ENCODE data around the gene FGGY. TPM values are rescaled to one million over a fixed set of nuclear protein-coding genes. Genes with fewer than 3 reads are reported as not detected.
A peak's percentile ranks its signal among the peaks of the same experiment; 100 is the strongest.
"Not testable (repeated sequence)": the region's sequence is repeated elsewhere in the genome, so short reads cannot be mapped to it uniquely, and the experiment has no call there.

The FGGY gene
- polyA plus RNA-seq, 12 donors = 8.5 to 16.8 (median 13.8) TPM; not detected in 1

DNA sequence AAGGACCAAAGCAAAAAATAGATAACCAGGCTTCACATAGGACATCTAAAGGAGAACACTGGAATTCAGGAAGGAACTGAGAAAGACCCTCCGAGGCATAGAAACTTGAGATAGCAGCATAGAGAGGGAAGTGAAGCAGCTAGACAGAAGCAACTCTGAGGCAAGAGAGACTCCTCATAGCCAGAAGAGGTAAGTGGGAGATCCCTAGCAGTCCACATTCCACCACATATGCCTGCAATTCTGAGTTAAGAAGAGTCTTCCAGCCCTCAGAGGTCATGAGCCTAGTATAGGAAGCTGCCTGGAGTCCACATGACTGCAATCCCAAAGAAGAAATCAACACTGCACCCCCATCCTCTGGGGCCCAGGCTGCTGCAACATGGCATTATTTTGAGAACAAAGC lies 13.9 kb upstream of the FGGY start:
- no peak for DNase-seq

DNA sequence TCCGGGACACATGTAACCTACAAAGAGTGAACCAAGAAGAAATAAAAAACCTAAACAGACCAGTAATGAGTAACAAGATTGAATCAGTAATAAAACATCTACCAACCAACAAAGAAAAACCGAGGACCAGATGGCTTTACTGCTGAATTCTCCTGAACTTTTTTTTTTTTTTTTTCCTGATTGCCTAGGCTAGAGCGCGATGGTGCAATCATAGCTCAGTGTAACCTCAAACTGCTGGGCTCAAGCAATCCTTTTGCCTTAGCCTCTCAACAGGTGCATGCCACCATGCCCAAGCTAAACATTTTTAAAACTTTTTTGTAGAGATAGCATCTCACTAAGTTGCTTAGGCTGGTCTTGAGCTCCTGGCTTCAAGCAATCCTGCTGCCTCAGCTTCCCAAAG lies 11.2 kb upstream of the FGGY start:
- no peak for DNase-seq

DNA sequence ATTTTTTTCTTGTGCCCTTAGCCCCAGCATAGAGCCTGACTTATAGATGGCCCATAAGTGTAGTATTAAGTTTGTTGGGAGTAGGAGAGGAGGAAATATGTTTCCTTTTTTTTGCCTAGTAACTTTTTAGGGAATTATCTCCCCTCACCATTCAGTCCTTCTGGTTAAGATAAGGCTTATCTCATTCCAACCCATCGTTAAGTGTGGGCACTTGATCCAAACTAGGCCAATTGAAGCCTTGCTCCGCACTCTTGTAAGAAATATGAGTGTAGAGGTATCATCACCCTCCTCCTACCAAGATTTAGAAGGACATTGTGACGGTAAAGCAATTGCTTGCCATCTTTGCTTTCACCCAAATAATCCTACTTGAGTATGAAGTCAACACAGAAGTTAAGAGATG lies 8.8 kb upstream of the FGGY start:
- no peak for DNase-seq

DNA sequence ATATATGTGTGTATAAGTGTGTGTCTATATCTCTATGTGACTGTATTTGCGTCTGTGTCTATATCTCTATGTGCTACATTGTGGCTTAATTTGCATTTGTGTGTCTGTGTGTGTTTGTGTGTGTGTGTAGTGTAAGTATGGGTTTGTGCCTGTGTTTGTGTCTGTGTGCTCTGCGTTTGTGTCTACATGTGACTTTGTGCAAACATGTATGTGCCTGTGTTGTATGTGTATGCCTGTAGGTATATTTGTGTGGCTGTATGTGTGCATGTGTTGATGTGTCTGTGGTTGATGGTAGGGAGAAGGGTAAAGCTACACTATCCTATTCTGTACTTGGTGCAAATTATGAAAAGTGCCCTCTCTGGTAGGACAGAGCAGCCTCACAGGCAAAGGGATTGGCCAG lies 7.3 kb upstream of the FGGY start:
- no peak for DNase-seq

DNA sequence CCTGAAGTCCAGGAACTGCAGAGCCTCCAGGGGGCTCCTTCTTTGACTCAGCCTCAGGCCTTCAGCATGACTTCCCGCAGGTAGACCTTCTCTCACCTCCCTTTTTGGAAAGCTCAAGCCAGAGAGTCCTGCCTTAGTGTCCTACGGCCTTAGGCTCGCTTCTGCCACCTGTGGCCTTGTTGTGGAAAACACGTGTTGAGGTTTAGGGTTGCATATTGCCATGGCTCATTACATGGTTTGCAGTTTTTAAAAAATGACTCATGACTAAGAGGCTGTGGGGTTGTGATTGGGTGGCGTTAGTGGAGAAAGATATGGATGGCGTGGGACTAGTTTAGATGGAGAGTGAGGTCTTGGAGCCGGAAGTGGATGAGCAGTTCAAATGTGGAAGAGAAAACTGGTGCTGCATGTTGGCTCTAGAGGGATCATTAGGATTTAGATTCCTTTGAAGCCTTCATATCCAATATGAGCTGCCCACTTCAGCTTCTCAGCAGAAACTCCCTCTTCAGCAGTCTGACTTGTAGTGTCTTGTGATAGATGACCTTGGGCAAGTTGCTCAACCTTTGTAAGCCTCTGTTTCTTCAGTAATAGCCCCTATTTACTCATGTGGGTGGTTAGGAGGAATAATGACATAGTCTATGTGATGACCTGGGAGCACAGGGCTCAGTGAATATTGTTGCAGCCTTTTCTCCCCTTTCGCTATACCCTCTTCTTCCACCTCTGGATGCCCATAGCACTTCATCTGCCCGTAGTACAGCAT lies 6.5 kb upstream of the FGGY start:
- no peak for DNase-seq

DNA sequence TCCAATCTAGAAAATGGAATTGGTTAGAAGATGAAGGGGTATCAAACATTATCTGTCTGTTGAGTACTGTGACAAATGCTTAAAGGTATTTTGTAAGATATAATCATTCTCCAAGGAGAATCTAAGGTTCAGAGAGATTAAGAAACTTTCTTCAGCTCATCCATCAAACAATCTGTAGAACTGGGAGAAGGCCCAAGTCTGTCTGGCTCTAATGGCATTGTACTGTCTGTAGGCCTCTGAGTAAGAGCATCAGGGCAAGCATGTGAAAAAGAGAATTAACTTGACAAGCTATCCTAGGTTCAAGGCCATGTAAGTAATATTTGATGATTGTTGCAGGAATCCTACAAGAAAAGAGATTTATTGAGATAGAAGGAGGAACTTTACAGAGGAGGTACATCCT lies 5.3 kb upstream of the FGGY start:
- DNase-seq = no peak

DNA sequence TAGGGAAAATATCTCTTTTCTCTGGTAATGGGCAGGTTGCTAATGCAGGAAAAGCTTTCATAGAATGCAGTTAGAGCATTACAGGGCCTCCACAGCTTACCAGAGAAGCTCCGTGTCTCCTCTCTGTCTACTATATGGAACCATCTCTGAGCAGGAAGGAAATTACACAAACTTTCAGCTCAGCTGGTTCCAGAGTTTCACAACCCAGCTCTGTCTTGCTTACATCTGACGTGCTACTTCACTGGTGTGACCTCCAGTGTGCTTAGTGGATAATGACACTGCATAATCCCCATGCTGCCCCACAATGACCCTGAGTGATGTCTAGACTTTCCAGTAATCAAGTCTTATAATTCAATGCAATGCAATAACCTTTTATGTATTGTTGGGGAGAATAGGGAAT lies 4.3 kb upstream of the FGGY start:
- DNase-seq = peak; percentile 29

DNA sequence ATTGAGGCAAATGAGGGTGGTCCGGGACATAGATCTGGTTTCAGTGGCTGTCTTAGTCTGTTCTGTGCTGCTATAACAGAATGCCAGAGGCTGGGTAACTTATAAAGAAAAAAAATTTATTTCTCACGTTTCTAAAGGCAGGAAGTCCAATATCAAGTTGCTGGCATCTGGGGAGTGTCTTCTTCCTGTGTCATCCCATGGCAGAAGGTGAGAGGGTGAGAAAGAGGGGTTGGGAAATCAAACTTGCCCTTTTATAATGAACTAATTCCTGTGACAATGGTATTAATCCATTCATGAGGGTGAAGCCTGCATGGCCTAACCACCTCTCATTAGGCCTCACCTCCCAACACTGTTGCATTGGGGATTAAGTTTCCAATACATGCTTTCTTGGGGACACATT lies 3.7 kb upstream of the FGGY start:
- no peak for DNase-seq

DNA sequence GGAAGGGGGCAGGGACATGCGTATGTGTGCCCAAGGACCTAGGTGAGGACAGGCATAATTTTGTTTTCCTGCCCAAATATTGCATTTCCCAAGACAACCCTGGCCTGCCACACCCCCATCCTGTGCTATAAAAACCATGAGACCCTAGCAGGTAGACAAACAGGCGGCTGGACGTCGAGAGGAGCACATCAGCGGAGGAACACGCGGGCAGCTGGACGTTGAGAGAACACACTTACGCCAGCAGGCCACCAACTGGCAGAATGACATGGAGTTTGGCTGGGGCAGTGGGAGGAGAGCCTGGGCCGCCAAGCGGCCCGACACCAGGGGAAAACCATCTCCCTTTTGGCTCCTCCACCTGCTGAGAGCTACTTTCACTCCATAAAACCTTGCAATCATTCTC lies 3.0 kb upstream of the FGGY start:
- DNase-seq = no peak

DNA sequence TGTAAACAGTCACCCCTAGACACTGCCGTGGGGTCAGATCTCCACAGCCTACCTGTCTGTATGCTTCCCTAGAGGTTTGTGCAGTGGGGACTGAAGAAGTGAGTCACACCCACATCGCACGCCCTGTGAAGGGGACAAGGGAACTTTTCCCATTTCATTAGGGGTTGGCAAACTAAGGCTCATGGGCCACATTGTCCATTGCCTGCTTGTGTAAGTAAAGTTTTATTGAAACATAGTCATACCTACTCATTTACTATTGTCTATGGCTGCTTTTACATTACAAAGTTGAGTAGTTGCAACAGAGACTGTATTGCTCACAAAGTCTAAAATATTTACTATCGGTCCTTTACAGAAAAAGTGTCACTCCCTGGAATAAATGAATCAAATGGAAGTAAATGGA lies 2.5 kb upstream of the FGGY start:
- DNase-seq = no peak

DNA sequence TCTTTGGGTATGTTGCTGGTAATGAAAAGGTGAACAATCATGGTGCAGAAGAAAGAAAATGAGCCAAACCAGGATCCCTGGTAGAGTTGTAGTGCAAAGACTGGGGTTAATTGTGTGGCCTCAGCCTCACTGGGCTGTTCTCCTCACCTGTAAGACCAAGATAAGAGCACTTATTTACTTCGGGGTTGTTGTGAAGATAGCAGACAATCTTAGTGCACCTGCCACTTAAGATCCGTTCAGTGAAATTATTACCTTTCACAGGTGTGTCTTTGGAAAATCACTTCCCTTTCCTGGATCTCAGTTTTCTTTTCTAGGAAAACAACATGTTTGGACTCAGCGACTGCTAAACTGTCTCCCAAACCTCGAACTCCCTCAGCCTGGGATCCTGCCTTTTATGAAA lies 1.3 kb upstream of the FGGY start:
- DNase-seq = no peak

DNA sequence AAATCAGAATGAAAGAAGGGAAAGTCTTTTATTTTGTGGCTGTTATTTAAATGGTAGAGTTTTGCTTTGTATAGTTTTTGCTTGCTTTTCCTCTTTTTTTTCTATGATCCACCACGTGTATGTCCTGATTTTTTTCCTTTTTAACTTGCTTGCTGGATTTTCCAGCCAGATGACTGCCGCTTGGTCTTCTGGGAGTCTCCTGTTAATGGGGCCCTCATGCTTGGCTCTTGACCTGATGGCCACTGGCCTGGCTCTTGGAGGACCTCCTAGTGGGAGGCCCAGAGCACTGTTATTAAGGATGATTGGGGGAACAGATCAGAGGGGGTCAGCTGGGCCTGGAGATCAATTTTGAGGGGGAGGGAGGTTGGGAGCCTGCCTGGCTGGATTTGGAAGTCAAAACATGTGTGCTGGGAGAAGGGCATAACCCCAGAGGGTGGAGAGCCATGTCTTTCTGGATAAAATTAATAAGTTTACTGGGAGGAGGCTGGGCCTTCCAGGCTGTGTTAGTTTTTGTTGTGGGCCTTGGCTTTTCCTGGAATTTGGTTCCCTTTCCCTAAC lies 1.2 kb downstream of the FGGY start:
- peak; percentile 87 for DNase-seq

DNA sequence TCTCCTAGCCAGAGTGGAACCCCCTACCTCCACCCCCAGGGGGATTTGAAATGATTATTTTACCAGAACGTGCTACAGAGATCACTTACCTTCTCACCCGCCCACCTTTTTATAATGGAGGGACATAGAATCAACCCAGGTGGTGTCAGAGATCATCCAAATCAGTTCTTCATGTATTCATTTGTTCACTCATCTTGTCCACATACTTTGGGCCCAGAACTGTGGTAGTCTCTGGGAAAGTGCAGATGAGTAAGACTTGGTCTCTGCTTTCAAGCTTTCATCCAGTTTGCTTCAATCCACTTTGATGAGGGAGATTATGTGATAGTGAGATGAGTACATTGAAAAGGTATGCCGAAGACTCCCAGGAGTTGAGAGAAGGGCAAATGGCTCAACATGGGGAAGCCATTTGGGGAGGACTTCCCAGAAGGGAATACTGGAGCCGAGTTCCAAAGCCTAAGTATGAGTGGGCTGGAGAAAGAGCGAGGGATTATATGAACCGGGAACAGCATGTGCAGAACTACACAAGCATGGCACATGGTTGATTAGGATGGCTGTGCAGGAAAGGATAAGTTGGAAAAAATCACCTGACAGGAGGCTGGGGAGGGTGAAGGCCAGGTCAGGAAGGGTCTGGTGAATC lies 1.9 kb downstream of the FGGY start:
- no peak for DNase-seq

DNA sequence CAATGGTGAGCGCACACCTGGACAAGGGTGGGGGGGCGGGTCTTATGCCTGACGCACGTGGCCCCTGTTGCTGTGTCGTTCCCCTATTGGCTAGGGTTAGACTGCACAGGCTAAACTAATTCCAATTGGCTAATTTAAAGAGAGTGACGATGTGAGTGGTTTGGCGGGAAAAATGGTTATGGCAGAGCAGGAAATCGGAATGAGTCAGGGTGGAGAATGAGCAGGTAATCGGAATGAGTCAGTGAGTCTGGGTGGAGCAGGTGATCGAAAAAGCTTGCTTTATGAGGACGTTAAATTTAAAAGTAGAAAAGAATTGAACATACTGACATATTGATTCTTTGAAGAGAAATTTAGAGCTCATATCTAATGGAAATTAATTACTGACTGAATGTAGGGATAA lies 2.8 kb downstream of the FGGY start:
- not testable (repeated sequence) for DNase-seq

DNA sequence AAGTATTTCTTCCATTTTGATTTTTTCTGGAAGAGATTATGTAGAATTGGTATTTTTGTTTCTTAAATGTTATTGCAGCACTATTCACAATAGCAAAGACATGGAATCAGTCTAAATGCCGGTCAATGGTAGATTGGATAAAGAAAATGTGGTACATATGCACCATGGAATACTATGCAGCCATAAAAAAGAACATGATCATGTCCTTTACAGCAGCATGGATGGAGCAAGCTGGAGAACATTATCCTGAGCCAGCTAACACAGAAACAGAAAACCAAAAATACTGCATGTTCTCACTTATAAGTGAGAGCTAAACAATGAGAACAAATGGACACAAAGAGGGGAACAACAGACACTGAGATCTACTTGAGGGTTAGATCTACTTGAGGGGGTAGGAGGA lies 5.4 kb downstream of the FGGY start:
- DNase-seq = no peak

DNA sequence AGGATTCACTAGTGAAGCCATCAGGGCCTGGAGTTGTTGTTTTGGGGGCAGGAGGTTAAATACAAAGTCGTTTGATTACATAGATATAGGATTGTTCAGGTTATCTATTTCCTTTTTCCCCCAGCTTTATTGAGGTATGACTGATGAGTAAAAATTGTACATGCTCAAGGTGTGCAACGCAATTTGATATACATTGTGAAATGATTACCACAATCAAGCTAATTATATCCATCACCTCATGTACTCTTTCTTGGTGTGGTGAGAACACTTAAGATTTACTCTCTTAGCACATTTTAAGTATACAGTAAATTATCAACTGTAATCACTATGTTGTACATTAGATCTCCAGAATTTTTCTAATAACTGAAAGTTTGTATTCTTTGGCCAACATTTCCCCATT lies 6.0 kb downstream of the FGGY start:
- DNase-seq = no peak

DNA sequence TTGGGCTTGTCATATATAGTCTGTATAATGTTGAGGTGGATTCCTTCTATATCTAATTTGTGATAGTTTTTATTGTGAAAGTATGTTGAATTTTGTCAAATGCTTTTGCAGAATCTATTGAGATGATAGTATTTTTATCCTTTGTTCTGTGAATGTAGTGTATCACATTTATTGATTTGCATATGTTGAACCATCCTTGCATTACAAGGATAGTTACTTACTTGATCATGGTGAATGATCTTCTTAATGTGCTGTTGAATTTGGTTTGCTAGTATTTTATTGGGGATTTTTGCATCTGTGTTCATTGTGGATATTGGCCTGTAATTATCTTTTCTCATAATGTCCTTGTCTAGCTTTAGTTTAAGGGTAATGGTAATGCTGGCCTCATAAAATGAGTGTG lies 8.3 kb downstream of the FGGY start:
- no peak for DNase-seq

DNA sequence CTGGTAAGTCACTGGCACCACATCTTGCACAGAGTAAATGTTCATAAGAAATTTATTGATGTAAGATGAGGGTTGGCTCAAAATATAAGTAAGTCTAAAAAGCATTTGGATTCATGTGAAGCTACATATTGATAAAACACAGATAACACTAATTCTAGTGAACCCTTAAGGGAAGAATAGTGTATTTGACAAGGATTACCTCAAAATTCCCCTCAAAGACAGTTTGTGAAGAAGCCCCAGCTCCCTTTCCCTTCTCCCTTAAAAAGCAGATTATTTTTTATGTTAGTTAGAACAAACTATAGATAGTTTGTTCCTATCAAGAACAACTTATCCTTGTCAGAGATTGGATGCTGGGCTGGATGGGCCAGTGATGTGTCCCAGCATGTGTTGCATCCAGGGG lies 10.7 kb downstream of the FGGY start:
- no peak for DNase-seq

DNA sequence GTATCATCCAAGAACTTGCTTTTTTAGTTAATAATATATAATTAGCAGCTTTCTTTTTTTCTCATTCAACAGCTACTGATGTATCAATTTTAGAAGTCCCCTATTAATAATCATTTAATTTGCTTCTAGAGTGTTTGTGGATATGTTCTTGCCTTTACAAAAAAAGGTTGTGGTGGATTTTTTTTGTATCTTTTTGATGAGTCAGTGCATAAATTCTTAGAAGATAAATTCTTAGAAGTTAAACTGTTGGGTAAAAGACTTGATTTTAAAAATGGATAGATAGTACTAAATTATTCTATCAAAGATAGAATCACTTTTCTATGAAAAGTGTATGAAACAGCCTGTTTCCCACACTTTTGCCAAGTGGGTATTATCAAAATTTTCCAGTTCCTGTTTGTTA lies 11.9 kb downstream of the FGGY start:
- no peak for DNase-seq

DNA sequence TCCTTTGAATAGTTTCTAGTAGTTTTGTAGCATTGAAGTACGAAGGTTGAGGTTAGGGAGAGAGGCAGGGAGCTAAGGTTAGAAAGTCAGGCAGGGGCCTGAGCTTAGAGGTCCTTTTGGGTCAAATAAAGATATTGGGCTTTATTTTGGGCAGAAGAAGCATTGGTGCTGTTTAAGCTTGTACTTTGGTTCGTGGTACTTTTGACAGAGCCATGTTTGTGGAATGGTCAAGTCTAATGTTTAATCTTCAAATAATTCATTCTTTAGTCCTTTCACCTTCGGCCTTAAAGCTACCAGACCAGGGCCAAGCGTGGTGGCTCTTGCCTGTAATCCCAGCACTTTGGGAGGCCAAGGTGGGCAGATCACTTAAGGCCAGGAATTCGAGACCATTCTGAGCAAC lies 12.5 kb downstream of the FGGY start:
- no peak for DNase-seq

DNA sequence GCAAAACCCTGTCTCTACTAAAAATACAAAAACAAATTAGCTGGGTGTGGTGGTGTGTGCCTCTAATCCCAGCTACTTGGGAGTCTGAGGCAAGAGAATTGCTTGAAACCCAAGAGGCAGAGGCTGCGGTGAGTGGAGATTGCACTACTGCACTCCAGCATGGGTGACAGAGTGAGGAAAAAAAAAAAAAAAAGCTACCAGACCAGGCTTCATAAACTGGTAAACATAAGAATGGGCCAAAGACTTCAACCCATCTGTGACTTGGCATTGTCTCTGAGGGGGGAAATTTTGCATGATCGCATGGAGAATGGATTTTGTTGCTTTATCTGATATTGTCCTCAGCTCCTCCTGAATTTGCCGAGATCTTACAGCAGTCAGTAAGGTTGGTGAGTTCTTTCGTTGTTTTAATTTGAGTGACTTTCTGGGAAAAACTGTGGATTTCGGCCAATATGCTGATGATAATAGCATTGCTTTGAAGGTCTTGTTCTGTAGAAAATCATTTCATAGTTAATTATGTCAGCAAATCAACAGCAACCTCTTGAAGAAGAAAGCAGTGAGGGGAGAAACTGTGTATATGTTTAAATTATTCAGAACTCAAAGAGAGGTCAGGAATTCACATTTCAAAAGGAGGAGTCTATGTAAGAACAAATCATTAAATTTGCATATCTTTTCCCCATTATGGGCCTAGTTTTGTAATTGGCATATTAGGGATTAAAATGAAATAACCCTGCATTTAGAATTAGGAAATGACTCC lies 13.1 kb downstream of the FGGY start:
- DNase-seq = no peak

DNA sequence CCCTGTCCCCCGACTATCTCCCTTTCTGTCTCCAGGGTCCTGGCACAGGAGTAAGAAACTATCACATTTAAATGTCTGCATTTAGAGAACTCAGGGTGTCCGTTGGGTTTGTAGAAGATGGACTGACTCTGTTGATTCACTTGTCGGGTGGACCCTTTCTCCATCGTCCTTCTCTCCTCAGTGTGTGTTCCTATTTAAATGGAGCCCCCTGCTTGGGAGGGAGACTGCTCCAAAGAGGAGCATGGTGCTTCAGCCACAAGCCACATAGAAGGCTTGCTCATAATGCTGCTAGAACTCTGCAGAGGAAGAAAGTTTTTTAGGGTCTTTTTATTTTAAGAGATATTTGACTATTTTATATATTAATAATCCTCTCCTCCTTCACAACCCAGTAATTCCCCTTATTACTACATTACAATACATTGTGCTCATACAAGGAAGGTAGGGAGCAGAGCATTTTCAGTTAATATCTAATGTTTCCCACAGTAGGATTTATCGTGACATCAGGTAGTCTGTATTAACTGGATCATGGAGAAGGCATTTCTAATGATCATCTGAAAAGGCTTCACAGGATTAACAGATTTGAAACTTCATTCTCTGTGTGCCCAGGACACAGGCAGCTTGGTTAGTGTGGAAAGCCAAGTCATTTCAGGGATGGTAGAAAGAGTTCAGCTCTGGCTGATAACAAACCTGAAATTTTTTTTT lies 13.8 kb downstream of the FGGY start:
- no peak for DNase-seq
